ENCODE measurements around the gene TBC1D1. TPM values are rescaled to one million over a fixed set of nuclear protein-coding genes. Genes with fewer than 3 reads are reported as not detected.

The TBC1D1 gene
- total RNA-seq, 4 donors from 2014 or later, result 122 to 258 (median 139) TPM

DNA sequence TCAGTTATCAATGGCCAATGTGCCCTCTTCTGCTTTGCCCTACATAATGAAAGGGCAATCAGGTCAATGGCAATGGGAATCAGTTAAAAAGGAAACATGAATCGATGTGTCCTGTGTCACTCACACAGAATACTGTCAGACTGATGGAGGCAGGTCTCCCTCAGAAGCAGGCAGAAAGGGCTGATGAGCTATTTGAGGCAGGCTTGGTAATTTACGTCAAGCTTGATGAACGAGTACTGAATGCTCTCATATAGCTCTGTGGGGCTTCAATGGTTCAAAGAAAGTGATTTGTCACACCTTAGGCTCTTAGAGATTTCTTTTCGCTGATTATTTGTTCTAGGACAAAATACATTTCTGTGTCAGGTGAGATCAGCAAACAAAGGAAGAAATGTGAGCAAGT is 22.6 kb upstream of the TBC1D1 start:
- Histone ChIP-seq H3K27me3 (no peaks in the 10 kb centered on the region), H3K36me3 (no peaks in the 10 kb centered on the region), H3K4me1 (peaks cover 5 to 9% (median 7%) of the 10 kb centered on the region in 4 donors), H3K9me3 (no peaks in the 10 kb centered on the region), H3K27ac (no peak overlapping the region), H3K4me3 (no peak overlapping the region)
- intact Hi-C loops (cut with DNase I; ENCODE audit: low total_unique reads), result loop anchor here (10.0 kb wide), 1 partner anchor 1413 kb away; no protein-coding TSS in a partner anchor
- in situ Hi-C loops (cut with MboI; ENCODE audit: low pct_ligation_motif_present in 1 of 4, low pct_unique_long_range_greater_than_20kb in 1 of 4, low sequenced_read_pairs in 3 of 4), result no loop called here
- TF ChIP-seq POLR2A (IDR thresholded peaks at IDR 0.05) (no peak), POLR2AphosphoS5 (IDR thresholded peaks at IDR 0.05) (no peak), CTCF (IDR thresholded peaks at IDR 0.05) (no peak), EP300 (IDR thresholded peaks at IDR 0.05; ENCODE audit: low read depth) (no peak)
- WGBS, 2 donors (ENCODE audit: low coverage in 1 of 2), result 97% methylated on average over 4 of the region's 4 CpGs
- no peak for DNase-seq

GRCh38 chr4:37872310-37872988 is 18.4 kb upstream of the TBC1D1 start:
- TF ChIP-seq CTCF (IDR thresholded peaks at IDR 0.05) (no peak), POLR2A (IDR thresholded peaks at IDR 0.05) (no peak), POLR2AphosphoS5 (IDR thresholded peaks at IDR 0.05) (no peak)
- peak overlapping the region; percentile 15 to 80 (median 68) for H3K27ac ChIP-seq
- in situ Hi-C loops (cut with MboI; ENCODE audit: low pct_ligation_motif_present in 1 of 4, low pct_unique_long_range_greater_than_20kb in 1 of 4, low sequenced_read_pairs in 3 of 4), result no loop called here
- no peaks in the 10 kb centered on the region for H3K36me3 ChIP-seq
- H3K4me3 ChIP-seq, result no peak overlapping the region
- no peak for DNase-seq
- no peaks in the 10 kb centered on the region for H3K9me3 ChIP-seq
- H3K4me1 ChIP-seq, result peaks cover 12 to 49% (median 38%) of the 10 kb centered on the region in 4 donors
- no peaks in the 10 kb centered on the region for H3K27me3 ChIP-seq
- WGBS, 2 donors (ENCODE audit: low coverage in 1 of 2), result 29 to 68% methylated on average over 1 of the region's 1 CpG
- intact Hi-C loops (cut with DNase I; ENCODE audit: low total_unique reads), result no loop called here

GRCh38 chr4:37873386-37873785 is 17.5 kb upstream of the TBC1D1 start:
- intact Hi-C loops (cut with DNase I; ENCODE audit: low total_unique reads), result no loop called here
- H3K4me1 ChIP-seq, result peaks cover 12 to 56% (median 40%) of the 10 kb centered on the region in 4 donors
- TF ChIP-seq POLR2AphosphoS5 (IDR thresholded peaks at IDR 0.05) (peak; percentile 81 to 89 (median 84)), POLR2A (IDR thresholded peaks at IDR 0.05) (no peak), EP300 (IDR thresholded peaks at IDR 0.05; ENCODE audit: low read depth) (peak; percentile 79), CTCF (IDR thresholded peaks at IDR 0.05) (peak in 1 of 5 experiments; percentile 19)

GRCh38 chr4:37876156-37876555 is 14.7 kb upstream of the TBC1D1 start:
- WGBS, 2 donors (ENCODE audit: low coverage in 1 of 2), result 34 to 52% methylated on average over 2 of the region's 2 CpGs
- no peaks in the 10 kb centered on the region for H3K27me3 ChIP-seq
- TF ChIP-seq POLR2AphosphoS5 (IDR thresholded peaks at IDR 0.05) (peak in 2 of 3 donors; percentile 57 to 59), CTCF (IDR thresholded peaks at IDR 0.05) (no peak), POLR2A (IDR thresholded peaks at IDR 0.05) (no peak)

More at GRCh38 chr4:37873386-37873785, 17.5 kb upstream of the TBC1D1 start:
- WGBS, 2 donors (ENCODE audit: low coverage in 1 of 2), result 45 to 60% methylated on average over 1 of the region's 1 CpG
- Histone ChIP-seq H3K36me3 (no peaks in the 10 kb centered on the region), H3K27me3 (no peaks in the 10 kb centered on the region), H3K27ac (peak overlapping the region; percentile 15 to 80 (median 70)), H3K4me3 (no peak overlapping the region), H3K9me3 (no peaks in the 10 kb centered on the region)
- in situ Hi-C loops (cut with MboI; ENCODE audit: low pct_ligation_motif_present in 1 of 4, low pct_unique_long_range_greater_than_20kb in 1 of 4, low sequenced_read_pairs in 3 of 4), result no loop called here
- no peak for DNase-seq

More at GRCh38 chr4:37876156-37876555, 14.7 kb upstream of the TBC1D1 start:
- Histone ChIP-seq H3K27ac (peak overlapping the region; percentile 68 to 80 (median 70)), H3K4me1 (peaks cover 17 to 69% (median 47%) of the 10 kb centered on the region in 4 donors), H3K36me3 (no peaks in the 10 kb centered on the region), H3K4me3 (no peak overlapping the region), H3K9me3 (no peaks in the 10 kb centered on the region)
- intact Hi-C loops (cut with DNase I; ENCODE audit: low total_unique reads) (no loop called here), in situ Hi-C loops (cut with MboI; ENCODE audit: low pct_ligation_motif_present in 1 of 4, low pct_unique_long_range_greater_than_20kb in 1 of 4, low sequenced_read_pairs in 3 of 4) (loop anchor here in 2 of 4 donors (25.0 kb wide), 2 partner anchors 136 to 161 kb away; no protein-coding TSS in a partner anchor)
- no peak for DNase-seq

Measured in transverse colon (tissue), 4 donors.